HFF-Myc (cell line): ENCODE measurements around the gene PRLHR.
"Not testable (repeated sequence)": the region's sequence is repeated elsewhere in the genome, so short reads cannot be mapped to it uniquely, and the experiment has no call there.

Experiments
- DNase-seq: peaks from one replicate; pipeline ENCODE4 v3.0.0-alpha.2; 2011; ENCODE audit warnings: low read depth; ENCODE audit errors: extremely low read depth
- H3K4me3 ChIP-seq: replicated peaks from 2 replicates; pipeline ENCODE4 v1.5.1; 2011; ENCODE audit warnings: low read depth, mild to moderate bottlenecking, control low read depth, low read length
- CTCF ChIP-seq: IDR thresholded peaks from 2 replicates; pipeline ENCODE4 v1.5.1; 2012; ENCODE audit warnings: mild to moderate bottlenecking, low read depth, low read length, control low read depth; ENCODE audit errors: missing control alignments

The PRLHR gene

DNA sequence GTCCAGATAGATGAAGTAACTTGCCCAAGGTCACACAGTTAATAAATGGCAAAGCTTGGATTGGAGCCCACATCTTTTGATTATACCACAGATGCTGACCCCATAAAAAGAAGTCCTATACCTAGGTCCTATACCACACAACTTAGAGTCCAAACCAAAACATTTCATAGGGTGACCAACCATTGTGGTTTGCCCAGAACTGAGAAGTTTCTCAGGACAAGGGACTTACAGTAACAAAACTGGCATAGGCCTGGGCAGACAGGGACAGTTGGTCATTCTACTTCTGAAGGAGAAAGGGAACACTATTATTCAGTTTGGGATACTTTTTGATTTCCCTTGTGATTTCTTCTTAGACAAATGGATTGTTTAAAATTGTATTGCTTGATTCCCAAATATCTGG, 32.9 kb upstream of the PRLHR start:
- no peak for DNase-seq
- no peak overlapping the region for H3K4me3 ChIP-seq
- no peak for TF ChIP-seq CTCF

DNA sequence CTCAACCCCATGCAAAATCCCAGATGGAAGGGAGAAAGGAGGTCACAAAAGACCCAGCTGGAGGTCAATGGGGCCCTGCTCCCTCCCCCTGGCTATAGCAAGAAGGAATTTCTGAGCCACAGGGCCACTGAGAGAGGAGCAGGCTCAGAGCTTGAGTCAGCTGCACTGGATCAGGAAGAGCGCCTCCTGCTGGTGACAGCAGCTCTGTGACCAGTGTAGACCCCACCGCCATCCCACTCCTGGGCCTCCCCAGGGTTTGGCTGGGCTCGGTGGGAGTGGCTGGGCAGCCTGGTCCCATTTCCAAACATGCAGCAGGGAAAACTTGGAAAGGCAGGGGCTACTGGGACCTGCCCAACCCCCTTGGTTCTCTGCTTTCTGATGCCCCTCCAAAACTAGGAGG, 31.5 kb upstream of the PRLHR start:
- peak; percentile 36 for TF ChIP-seq CTCF
- DNase-seq: no peak
- H3K4me3 ChIP-seq: no peak overlapping the region

DNA sequence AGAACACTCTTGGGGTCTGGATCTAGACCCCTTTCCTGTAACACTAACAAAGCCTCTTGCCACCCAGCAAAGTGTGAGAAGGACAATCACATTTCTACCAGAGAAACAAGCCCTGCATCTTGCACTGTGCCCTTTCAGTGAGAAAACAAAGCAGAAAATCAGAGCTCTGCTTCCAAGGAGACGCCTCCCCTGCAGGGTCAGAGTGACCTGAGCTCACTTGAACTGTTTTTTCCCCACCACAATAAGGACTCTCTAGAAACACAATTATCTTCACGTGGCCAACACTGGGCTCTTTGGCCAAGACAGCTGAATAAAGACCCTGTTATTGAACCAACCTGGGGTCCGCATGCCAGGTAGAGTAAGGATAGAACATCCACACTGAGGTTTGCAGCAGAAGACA, 30.1 kb upstream of the PRLHR start:
- no peak for DNase-seq
- H3K4me3 ChIP-seq: no peak overlapping the region
- TF ChIP-seq CTCF: no peak

GRCh38 chr10:118624747-118625146, 29.3 kb upstream of the PRLHR start:
- no peak for DNase-seq
- no peak for TF ChIP-seq CTCF
- no peak overlapping the region for H3K4me3 ChIP-seq

- no peak overlapping the region for H3K4me3 ChIP-seq
- no peak for TF ChIP-seq CTCF
- DNase-seq: no peak
Observed at GRCh38 chr10:118621304-118621942, 26.0 kb upstream of the PRLHR start.

DNA sequence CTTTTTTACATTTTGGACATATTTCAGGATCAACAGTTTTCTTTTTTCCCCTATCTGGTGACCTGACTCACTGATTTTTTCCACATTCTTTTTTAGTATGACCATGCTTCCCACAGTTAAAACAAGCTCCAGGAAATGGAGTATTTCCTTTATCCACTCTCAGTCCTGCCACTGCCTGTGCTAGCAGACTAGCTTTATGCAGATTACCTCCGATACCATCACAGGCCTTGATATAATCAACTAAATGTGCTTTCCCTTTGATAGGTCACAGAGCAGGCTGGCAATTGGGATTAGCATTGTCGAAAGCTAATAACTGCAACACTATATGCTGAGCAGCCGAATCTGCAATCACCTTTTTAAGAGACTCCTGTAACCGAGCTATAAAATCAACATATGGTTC, 18.4 kb upstream of the PRLHR start:
- not testable (repeated sequence) for H3K4me3 ChIP-seq, DNase-seq

DNA sequence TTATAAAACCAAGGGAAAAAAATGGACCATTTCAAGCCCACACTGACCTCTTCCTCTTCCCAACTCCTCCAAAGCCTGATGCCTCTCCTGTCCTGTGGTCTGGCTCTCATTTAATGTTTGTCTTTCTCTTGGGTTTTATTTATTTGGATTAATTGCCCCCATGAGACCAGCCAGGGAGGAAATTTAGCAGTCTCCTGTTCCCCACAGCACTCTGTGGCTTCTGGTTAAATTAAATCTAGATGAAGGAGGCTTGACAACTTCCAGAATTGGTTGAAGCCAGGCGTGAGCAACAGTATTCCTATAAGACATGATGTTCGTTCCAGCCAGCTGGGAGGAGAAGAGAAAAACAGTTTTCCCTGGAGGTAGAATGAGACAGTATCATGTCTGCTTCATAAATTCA, 15.1 kb upstream of the PRLHR start:
- TF ChIP-seq CTCF: no peak
- DNase-seq: no peak
- no peak overlapping the region for H3K4me3 ChIP-seq
